Liver (tissue), 9 donors: Measurements from ENCODE around the gene CACTIN. TPM values are rescaled to one million over a fixed set of nuclear protein-coding genes. Genes with fewer than 3 reads are reported as not detected.

Experiments used
- DNase-seq: peaks from one replicate; pipeline ENCODE4 v3.0.0-alpha.2; 2017; ENCODE audit warnings: low spot score
- H3K27ac ChIP-seq, 2 donors: one replicate each; pipeline ENCODE4 v1.7.0; 2013; ENCODE audit warnings: inconsistent platforms in 2 of 2, low read length in 2 of 2, control low read depth in 1 of 2, low read depth in 1 of 2, mild to moderate bottlenecking in 1 of 2
- H3K27me3 ChIP-seq, 4 donors: one replicate each; pipeline versions ENCODE4 v1.6.1 to v1.7.0; 2013; ENCODE audit warnings: low read length in 3 of 4, inconsistent platforms in 1 of 4, mild to moderate bottlenecking in 1 of 4, moderate library complexity in 1 of 4; ENCODE audit not compliant: control insufficient read depth in 4 of 4, insufficient read depth in 4 of 4
- H3K36me3 ChIP-seq, 4 donors: one replicate each; pipeline versions ENCODE4 v1.6.1 to v1.7.0; 2013; ENCODE audit warnings: low read length in 3 of 4, mild to moderate bottlenecking in 3 of 4, low read depth in 1 of 4, moderate library complexity in 1 of 4; ENCODE audit not compliant: control insufficient read depth in 4 of 4, insufficient read depth in 3 of 4
- H3K4me1 ChIP-seq, 4 donors: one replicate each; pipeline versions ENCODE4 v1.6.1 to v1.7.0; 2013; ENCODE audit warnings: low read length in 3 of 4, mild to moderate bottlenecking in 3 of 4, moderate library complexity in 1 of 4; ENCODE audit not compliant: control insufficient read depth in 4 of 4, insufficient read depth in 4 of 4
- H3K4me3 ChIP-seq, 3 donors: one replicate each; pipeline versions ENCODE4 v1.6.1 to v1.7.0; 2013; ENCODE audit warnings: low read length in 3 of 3, control low read depth in 1 of 3, low read depth in 1 of 3, mild to moderate bottlenecking in 1 of 3
- H3K9ac ChIP-seq, 2 donors: one replicate each; pipeline ENCODE4 v1.7.0; 2013; ENCODE audit warnings: low read length in 2 of 2, mild to moderate bottlenecking in 2 of 2, moderate library complexity in 2 of 2, control low read depth in 1 of 2, low read depth in 1 of 2
- H3K9me3 ChIP-seq, 4 donors: one replicate each; pipeline versions ENCODE4 v1.6.1 to v1.7.0; 2013; ENCODE audit warnings: low read length in 3 of 4; ENCODE audit not compliant: control insufficient read depth in 4 of 4
- CTCF ChIP-seq: fragments of 150-350 bp; IDR thresholded peaks from 2 replicates; pipeline ENCODE4 v1.5.1; 2017; ENCODE audit warnings: improper control_type of control experiment, low read depth, low read length; ENCODE audit not compliant: missing input control
- EGR1 ChIP-seq, 2 donors: IDR thresholded peaks; 2 replicates each; pipeline ENCODE4 v1.6.1; 2016 to 2018; ENCODE audit warnings: antibody characterized with exemption in 2 of 2, low read depth in 2 of 2
- FOXA1 ChIP-seq: IDR thresholded peaks from 2 replicates; pipeline ENCODE4 v1.6.1; 2016; ENCODE audit warnings: antibody characterized with exemption
- FOXA2 ChIP-seq: IDR thresholded peaks from 2 replicates; pipeline ENCODE4 v1.6.1; 2016; ENCODE audit warnings: antibody characterized with exemption
- GABPA ChIP-seq, 2 donors: IDR thresholded peaks in 1 of 2; conservative IDR thresholded peaks in 1 of 2; 2 replicates each; pipeline ENCODE4 v1.6.1; 2016; ENCODE audit warnings: antibody characterized with exemption in 2 of 2, mild to moderate bottlenecking in 1 of 2, moderate library complexity in 1 of 2
- HNF4A ChIP-seq, 2 donors: conservative IDR thresholded peaks; 2 replicates each; pipeline ENCODE4 v1.6.1; 2016; ENCODE audit warnings: antibody characterized with exemption in 2 of 2, mild to moderate bottlenecking in 2 of 2
- NR2F2 ChIP-seq: IDR thresholded peaks from 2 replicates; pipeline ENCODE4 v1.6.1; 2016; ENCODE audit warnings: antibody characterized with exemption
- RXRA ChIP-seq, 2 donors: IDR thresholded peaks; 2 replicates each; pipeline ENCODE4 v1.6.1; 2017 to 2018; ENCODE audit warnings: antibody characterized with exemption in 2 of 2, mild to moderate bottlenecking in 1 of 2
- SP1 ChIP-seq: IDR thresholded peaks from 2 replicates; pipeline ENCODE4 v1.6.1; 2018; ENCODE audit warnings: antibody characterized with exemption, mild to moderate bottlenecking
- YY1 ChIP-seq: IDR thresholded peaks from 2 replicates; pipeline ENCODE4 v1.6.1; 2016; ENCODE audit warnings: antibody characterized with exemption, mild to moderate bottlenecking
- WGBS: extraction: QIAGEN DNeasy Blood & Tissue Kit; methylation state at CpG from one replicate; pipeline ENCODE4 v1.1.7; 2013; 5-methylcytosine and 5-hydroxymethylcytosine counted together
- polyA plus RNA-seq, 2 donors: library from polyadenylated mRNA; stranded (reverse) in 1 of 2; unstranded in 1 of 2; fragments of 200-250 nt in 1 of 2; fragments of >200 nt in 1 of 2; fragmentation: Nextera tagmentation in 1 of 2; extraction: Ambion mirVana in 1 of 2; gene quantifications; one replicate each; pipeline versions ENCODE4 v1.2.1 to v1.2.3, GENCODE V29; 2013 to 2015
- total RNA-seq, 2 donors: library from RNA; depleted of rRNA; stranded (reverse); fragments of >200 nt; gene quantifications; one replicate each; pipeline ENCODE4 v1.2.3, GENCODE V29; 2014
- TF ChIP-seq, protein P1 (sequence below): IDR thresholded peaks from 2 replicates; pipeline ENCODE4 v1.6.1; 2016; ENCODE audit warnings: antibody characterized with exemption, mild to moderate bottlenecking
- donor health status: healthy.
- donor health status: healthy.
- donor health status: healthy.
- donor health status: healthy.
- donor health status: healthy.

CACTIN gene
- total and polyA plus RNA-seq, 4 donors = 1.9 to 13.2 (median 10.0) TPM

DNA sequence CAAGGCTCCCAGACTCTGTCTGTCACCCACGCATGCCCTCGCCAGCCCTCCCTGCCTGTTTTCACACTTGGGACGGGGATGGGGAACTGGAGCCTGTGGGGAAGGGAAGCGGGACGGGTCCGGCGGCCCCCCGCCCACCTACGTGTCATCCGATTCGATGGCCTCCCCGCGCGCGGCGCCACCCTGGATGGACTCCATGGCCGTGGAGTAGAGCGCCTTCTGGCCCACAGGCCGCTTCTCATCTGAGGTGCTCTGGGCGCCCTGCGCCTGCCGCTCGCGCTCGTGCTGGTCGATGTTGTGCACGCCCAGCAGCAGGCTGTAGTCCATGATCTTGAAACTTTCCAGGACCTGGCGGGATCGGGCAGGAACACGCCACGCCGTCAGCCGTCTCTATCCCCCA lies 25.1 kb upstream of the CACTIN start:
- 97% methylated on average over 33 of the region's 33 CpGs for whole genome bisulfite sequencing
- no peak for DNase-seq
- H3K4me3 ChIP-seq = no peak overlapping the region
- TF ChIP-seq FOXA2 (no peak), GABPA (IDR thresholded peaks at IDR 0.05 in 1 of 2, conservative IDR thresholded peaks at IDR 0.05 in 1 of 2) (no peak), FOXA1 (no peak), YY1 (no peak), HNF4A (conservative IDR thresholded peaks at IDR 0.05) (no peak)
- peaks cover 0 to 17% (median 9%) of the 10 kb centered on the region in 4 donors for H3K36me3 ChIP-seq
- peaks cover 2 to 8% (median 5%) of the 10 kb centered on the region in 4 donors for H3K4me1 ChIP-seq
- no peak overlapping the region for H3K9ac ChIP-seq
- H3K9me3 ChIP-seq = no peaks in the 10 kb centered on the region
- H3K27me3 ChIP-seq = no peaks in the 10 kb centered on the region
- no peak overlapping the region for H3K27ac ChIP-seq

DNA sequence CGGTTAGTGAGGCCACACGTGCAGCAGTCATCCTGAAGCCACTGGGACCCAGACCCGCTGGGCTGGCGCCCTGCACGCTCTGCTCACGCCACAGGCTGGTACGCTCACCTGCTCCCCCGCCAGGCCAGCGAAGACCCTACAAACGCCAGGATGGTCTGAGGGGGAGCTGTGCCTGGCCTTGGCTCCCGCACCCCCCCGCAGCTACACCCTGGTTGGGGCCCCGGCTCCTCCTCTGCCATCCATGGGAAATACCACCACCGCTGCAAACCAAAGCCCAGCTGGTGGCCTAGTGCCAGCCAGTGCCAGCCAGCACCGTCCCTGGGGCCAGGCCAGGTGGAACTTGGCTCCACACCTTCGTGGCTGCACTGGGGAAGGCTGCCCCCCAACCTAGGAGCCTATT lies 23.3 kb upstream of the CACTIN start:
- 86% methylated on average over 16 of the region's 16 CpGs for WGBS

More for the DNA sequence above, 23.3 kb upstream of the CACTIN start:
- H3K27me3 ChIP-seq = no peaks in the 10 kb centered on the region
- peaks cover 0 to 17% (median 9%) of the 10 kb centered on the region in 4 donors for H3K36me3 ChIP-seq
- TF ChIP-seq HNF4A (conservative IDR thresholded peaks at IDR 0.05) = no peak
- no peak for TF ChIP-seq SP1
- TF ChIP-seq NR2F2 = no peak
- TF ChIP-seq CTCF = no peak
- no peak for TF ChIP-seq EGR1 (IDR thresholded peaks at IDR 0.05; ENCODE audit: low read depth in 2 of 2)
- TF ChIP-seq RXRA (IDR thresholded peaks at IDR 0.05) = no peak
- TF ChIP-seq, protein P1, sequence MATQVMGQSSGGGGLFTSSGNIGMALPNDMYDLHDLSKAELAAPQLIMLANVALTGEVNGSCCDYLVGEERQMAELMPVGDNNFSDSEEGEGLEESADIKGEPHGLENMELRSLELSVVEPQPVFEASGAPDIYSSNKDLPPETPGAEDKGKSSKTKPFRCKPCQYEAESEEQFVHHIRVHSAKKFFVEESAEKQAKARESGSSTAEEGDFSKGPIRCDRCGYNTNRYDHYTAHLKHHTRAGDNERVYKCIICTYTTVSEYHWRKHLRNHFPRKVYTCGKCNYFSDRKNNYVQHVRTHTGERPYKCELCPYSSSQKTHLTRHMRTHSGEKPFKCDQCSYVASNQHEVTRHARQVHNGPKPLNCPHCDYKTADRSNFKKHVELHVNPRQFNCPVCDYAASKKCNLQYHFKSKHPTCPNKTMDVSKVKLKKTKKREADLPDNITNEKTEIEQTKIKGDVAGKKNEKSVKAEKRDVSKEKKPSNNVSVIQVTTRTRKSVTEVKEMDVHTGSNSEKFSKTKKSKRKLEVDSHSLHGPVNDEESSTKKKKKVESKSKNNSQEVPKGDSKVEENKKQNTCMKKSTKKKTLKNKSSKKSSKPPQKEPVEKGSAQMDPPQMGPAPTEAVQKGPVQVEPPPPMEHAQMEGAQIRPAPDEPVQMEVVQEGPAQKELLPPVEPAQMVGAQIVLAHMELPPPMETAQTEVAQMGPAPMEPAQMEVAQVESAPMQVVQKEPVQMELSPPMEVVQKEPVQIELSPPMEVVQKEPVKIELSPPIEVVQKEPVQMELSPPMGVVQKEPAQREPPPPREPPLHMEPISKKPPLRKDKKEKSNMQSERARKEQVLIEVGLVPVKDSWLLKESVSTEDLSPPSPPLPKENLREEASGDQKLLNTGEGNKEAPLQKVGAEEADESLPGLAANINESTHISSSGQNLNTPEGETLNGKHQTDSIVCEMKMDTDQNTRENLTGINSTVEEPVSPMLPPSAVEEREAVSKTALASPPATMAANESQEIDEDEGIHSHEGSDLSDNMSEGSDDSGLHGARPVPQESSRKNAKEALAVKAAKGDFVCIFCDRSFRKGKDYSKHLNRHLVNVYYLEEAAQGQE = no peak
- no peak for TF ChIP-seq YY1
- H3K9me3 ChIP-seq = no peaks in the 10 kb centered on the region
- no peak overlapping the region for H3K9ac ChIP-seq
- H3K4me3 ChIP-seq = no peak overlapping the region
- H3K4me1 ChIP-seq = peaks cover 6 to 16% (median 11%) of the 10 kb centered on the region in 4 donors
- H3K27ac ChIP-seq = no peak overlapping the region
- DNase-seq = no peak
